Fibroblast of the conjunctiva (primary cell): Measurements from ENCODE around the gene FGD5.

Experiments used
- DNase-seq: peaks from one replicate; pipeline ENCODE4 v3.0.0-alpha.2; 2010; ENCODE audit warnings: low read depth

The FGD5 gene

GRCh38 chr3:14789640-14790285, 29.0 kb upstream of the FGD5 start:
- no peak for DNase-seq

- no peak for DNase-seq
Measured at GRCh38 chr3:14791343-14791945, 27.3 kb upstream of the FGD5 start.

- no peak for DNase-seq
Measured at GRCh38 chr3:14792691-14793121, 26.1 kb upstream of the FGD5 start.

GRCh38 chr3:14793126-14793857, 25.5 kb upstream of the FGD5 start:
- no peak for DNase-seq

- DNase-seq = no peak
Measured at GRCh38 chr3:14793858-14794234, 24.9 kb upstream of the FGD5 start.

GRCh38 chr3:14794435-14794834, 24.3 kb upstream of the FGD5 start:
- DNase-seq = no peak

GRCh38 chr3:14795996-14796395, 22.8 kb upstream of the FGD5 start:
- no peak for DNase-seq

- DNase-seq = no peak
Measured at GRCh38 chr3:14796403-14797077, 22.2 kb upstream of the FGD5 start.

- DNase-seq = no peak
Measured at GRCh38 chr3:14797731-14798130, 21.0 kb upstream of the FGD5 start.

- DNase-seq = no peak
Measured at GRCh38 chr3:14798231-14798630, 20.5 kb upstream of the FGD5 start.

- DNase-seq = no peak
Measured at GRCh38 chr3:14799146-14799545, 19.6 kb upstream of the FGD5 start.

GRCh38 chr3:14801031-14801430, 17.7 kb upstream of the FGD5 start:
- no peak for DNase-seq

GRCh38 chr3:14801668-14802380, 16.9 kb upstream of the FGD5 start:
- no peak for DNase-seq

- no peak for DNase-seq
Measured at GRCh38 chr3:14802381-14802731, 16.4 kb upstream of the FGD5 start.

- DNase-seq = no peak
Measured at GRCh38 chr3:14803101-14803980, 15.4 kb upstream of the FGD5 start.

GRCh38 chr3:14803981-14804834, 14.6 kb upstream of the FGD5 start:
- no peak for DNase-seq

- DNase-seq = no peak
Measured at GRCh38 chr3:14804835-14805780, 13.7 kb upstream of the FGD5 start.

GRCh38 chr3:14805961-14806537, 12.7 kb upstream of the FGD5 start:
- no peak for DNase-seq
